CD4-positive, alpha-beta T cell (primary cell): ENCODE measurements around the gene WFIKKN2. TPM values are rescaled to one million over a fixed set of nuclear protein-coding genes. Genes with fewer than 3 reads are reported as not detected.

Source experiments
- ATAC-seq: fragments of 200-7000 bp; cut with Tn5 transposase; one replicate; pipeline ENCODE4 v1.10.0; 2022; ENCODE audit warnings: mild to moderate bottlenecking; ENCODE audit not compliant: poor library complexity
- CTCF ChIA-PET: fragments of 350-600 bp; sonication (Branson Sonifier 250); formaldehyde crosslinking; loops from one replicate; lab custom pipeline; 2021; ENCODE audit warnings: antibody characterized with exemption, inconsistent platforms; lab: Charles Lee
- POLR2A ChIA-PET: fragments of 350-600 bp; sonication (Branson Sonifier 250); formaldehyde crosslinking; loops from one replicate; lab custom pipeline; 2021; ENCODE audit warnings: antibody characterized with exemption, inconsistent platforms; lab: Charles Lee
- DNase-seq, 14 experiments: peaks; one replicate each; pipeline ENCODE4 v3.0.0-alpha.2; 2013 to 2020; ENCODE audit warnings: mixed read lengths in 2 of 14
- H3K27ac ChIP-seq, 2 donors: one replicate each; pipeline versions ENCODE4 v1.5.1 to v1.7.0; 2013; ENCODE audit warnings: low read length in 2 of 2, low read depth in 1 of 2, mild to moderate bottlenecking in 1 of 2
- H3K27me3 ChIP-seq, 2 experiments: 1 replicate in 1 of 2; 2 replicates in 1 of 2; pipeline versions ENCODE4 v1.6.1 to v1.7.0; 2013; ENCODE audit warnings: low read length in 2 of 2, control low read depth in 1 of 2, mild to moderate bottlenecking in 1 of 2, moderate library complexity in 1 of 2; ENCODE audit not compliant: insufficient read depth in 2 of 2, control insufficient read depth in 1 of 2
- H3K36me3 ChIP-seq: one replicate; pipeline ENCODE4 v1.6.1; 2013; ENCODE audit warnings: low read length, control low read depth; ENCODE audit not compliant: insufficient read depth
- H3K4me1 ChIP-seq: one replicate; pipeline ENCODE4 v1.6.1; 2013; ENCODE audit warnings: low read length, control low read depth; ENCODE audit not compliant: insufficient read depth
- H3K4me3 ChIP-seq: one replicate; pipeline ENCODE4 v1.5.1; 2013; ENCODE audit warnings: mild to moderate bottlenecking, low read length, moderate library complexity
- H3K9me3 ChIP-seq, 2 experiments: 1 replicate in 1 of 2; 2 replicates in 1 of 2; pipeline versions ENCODE4 v1.6.1 to v1.7.0; 2013; ENCODE audit warnings: low read length in 2 of 2, mild to moderate bottlenecking in 2 of 2, control low read depth in 1 of 2, moderate library complexity in 1 of 2; ENCODE audit not compliant: control insufficient read depth in 1 of 2, insufficient read depth in 1 of 2
- H3K27ac Mint-ChIP-seq: one replicate; pipeline ENCODE4 v1.8.0; 2020; ENCODE audit warnings: mixed read lengths
- H3K27me3 Mint-ChIP-seq: one replicate; pipeline ENCODE4 v1.8.0; 2021; ENCODE audit warnings: mixed read lengths
- H3K36me3 Mint-ChIP-seq: one replicate; pipeline ENCODE4 v1.8.0; 2021; ENCODE audit warnings: low read depth, mixed read lengths
- H3K4me1 Mint-ChIP-seq: one replicate; pipeline ENCODE4 v1.8.0; 2021; ENCODE audit warnings: low read depth, mixed read lengths
- H3K4me3 Mint-ChIP-seq: one replicate; pipeline ENCODE4 v1.8.0; 2020; ENCODE audit warnings: mild to moderate bottlenecking, mixed read lengths
- H3K9me3 Mint-ChIP-seq: one replicate; pipeline ENCODE4 v1.8.0; 2020; ENCODE audit warnings: mixed read lengths
- CTCF ChIP-seq: fragments of 200-600 bp; IDR thresholded peaks from one replicate; pipeline ENCODE4 v1.8.0; 2022; ENCODE audit warnings: antibody characterized with exemption, mild to moderate bottlenecking
- intact Hi-C, 2 experiments: fragments of 100-400 bp; cut with DNase I in 1 of 2; cut with micrococcal nuclease in 1 of 2; formaldehyde crosslinking; loops; one replicate each; pipeline versions ENCODE4 v1.15.1 to v1.9.0; 2023 to 2025; cut with DNase I, micrococcal nuclease
- total RNA-seq, 174 experiments: library from RNA in 2 of 174; stranded (reverse) in 2 of 174; gene quantifications; one replicate each; pipeline ENCODE4 v1.2.3 and lab custom pipeline; 2021 to 2026

WFIKKN2 gene
- total RNA-seq, 2 experiments from 2014 or later = not detected

DNA sequence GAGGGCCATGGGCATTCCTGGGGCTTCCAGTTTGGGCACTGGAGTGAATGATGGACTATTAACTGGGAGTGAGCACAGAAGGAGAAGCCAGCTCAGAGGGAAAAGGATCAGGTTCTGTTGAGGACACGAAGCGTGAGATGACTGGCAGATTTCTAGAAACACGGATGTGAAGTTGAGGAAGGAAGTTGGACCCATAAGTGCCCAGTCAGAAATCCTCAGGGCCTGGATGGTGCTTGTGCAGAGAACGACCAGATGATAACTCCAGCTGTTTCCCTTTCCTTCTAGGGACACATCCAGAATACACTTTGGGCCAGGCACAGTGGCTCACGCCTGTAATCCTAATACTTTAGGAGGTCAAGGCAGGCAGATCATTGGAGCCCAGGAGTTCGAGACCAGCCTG lies 44.8 kb upstream of the WFIKKN2 start:
- intact Hi-C loops = no loop called here
- H3K36me3 Mint-ChIP-seq = no peaks in the 10 kb centered on the region
- H3K4me1 ChIP-seq = no peaks in the 10 kb centered on the region
- TF ChIP-seq CTCF = no peak
- no peaks in the 10 kb centered on the region for H3K36me3 ChIP-seq
- ChIA-PET POLR2A (no interaction called here), CTCF (no interaction called here)
- H3K9me3 ChIP-seq = no peaks in the 10 kb centered on the region
- DNase-seq (no peak), ATAC-seq (no peak)
- H3K4me1 Mint-ChIP-seq = no peaks in the 10 kb centered on the region
- no peak overlapping the region for H3K27ac ChIP-seq
- no peak overlapping the region for H3K27ac Mint-ChIP-seq
- H3K27me3 ChIP-seq = no peaks in the 10 kb centered on the region
- no peak overlapping the region for H3K4me3 Mint-ChIP-seq
- no peak overlapping the region for H3K4me3 ChIP-seq
- H3K27me3 Mint-ChIP-seq = no peaks in the 10 kb centered on the region
- H3K9me3 Mint-ChIP-seq = no peaks in the 10 kb centered on the region

GRCh38 chr17:50792132-50792531 lies 43.3 kb upstream of the WFIKKN2 start:
- no peaks in the 10 kb centered on the region for H3K27me3 Mint-ChIP-seq
- H3K27ac Mint-ChIP-seq = no peak overlapping the region
- intact Hi-C loops = no loop called here
- Histone ChIP-seq H3K36me3 (no peaks in the 10 kb centered on the region), H3K9me3 (no peaks in the 10 kb centered on the region), H3K27me3 (no peaks in the 10 kb centered on the region), H3K4me1 (no peaks in the 10 kb centered on the region), H3K4me3 (no peak overlapping the region), H3K27ac (no peak overlapping the region)
- TF ChIP-seq CTCF = no peak
- ChIA-PET POLR2A (no interaction called here), CTCF (interaction anchor here (1.4 kb wide), 1 partner anchor 12 kb away, joined by 4 read pairs; no protein-coding TSS in a partner anchor)
- H3K4me1 Mint-ChIP-seq = no peaks in the 10 kb centered on the region
- H3K9me3 Mint-ChIP-seq = no peaks in the 10 kb centered on the region
- H3K4me3 Mint-ChIP-seq = no peak overlapping the region
- ATAC-seq (no peak), DNase-seq (no peak)
- H3K36me3 Mint-ChIP-seq = no peaks in the 10 kb centered on the region

DNA sequence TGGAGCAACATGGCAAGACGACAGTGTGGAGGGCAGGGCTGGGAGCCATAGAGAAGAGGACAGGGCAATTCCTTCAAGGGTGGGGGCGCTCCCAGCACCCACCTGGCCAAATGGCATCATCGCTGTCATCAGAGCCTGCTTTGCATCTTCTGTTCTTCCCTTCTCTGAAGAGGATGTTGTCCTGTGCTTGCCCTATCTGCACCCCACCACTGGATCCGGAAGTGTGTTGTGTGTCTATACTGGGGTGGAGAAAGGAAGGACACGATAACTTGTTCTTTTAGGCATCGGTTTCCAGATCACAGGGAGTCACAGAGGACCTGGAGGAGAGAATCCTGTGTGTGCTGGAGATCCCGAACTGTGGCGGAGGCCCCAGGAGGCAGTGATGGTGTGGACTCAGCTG lies 42.4 kb upstream of the WFIKKN2 start:
- H3K9me3 Mint-ChIP-seq = no peaks in the 10 kb centered on the region
- no peaks in the 10 kb centered on the region for H3K9me3 ChIP-seq
- no peaks in the 10 kb centered on the region for H3K4me1 Mint-ChIP-seq
- POLR2A ChIA-PET = no interaction called here
- no peak overlapping the region for H3K4me3 ChIP-seq
- H3K27ac ChIP-seq = no peak overlapping the region
- H3K4me3 Mint-ChIP-seq = no peak overlapping the region
- no peaks in the 10 kb centered on the region for H3K27me3 ChIP-seq
- intact Hi-C loops = no loop called here
- no peaks in the 10 kb centered on the region for H3K4me1 ChIP-seq
- TF ChIP-seq CTCF = no peak
- no peak overlapping the region for H3K27ac Mint-ChIP-seq
- no peaks in the 10 kb centered on the region for H3K27me3 Mint-ChIP-seq
- no peak for DNase-seq
- CTCF ChIA-PET = no interaction called here
- H3K36me3 Mint-ChIP-seq = no peaks in the 10 kb centered on the region
- H3K36me3 ChIP-seq = no peaks in the 10 kb centered on the region
- no peak for ATAC-seq
